ENCODE results near the gene MYO1D. TPM values are rescaled to one million over a fixed set of nuclear protein-coding genes. Genes with fewer than 3 reads are reported as not detected.

Gene MYO1D
- total RNA-seq, 1 donor from 2014 or later: 23.4 TPM

DNA sequence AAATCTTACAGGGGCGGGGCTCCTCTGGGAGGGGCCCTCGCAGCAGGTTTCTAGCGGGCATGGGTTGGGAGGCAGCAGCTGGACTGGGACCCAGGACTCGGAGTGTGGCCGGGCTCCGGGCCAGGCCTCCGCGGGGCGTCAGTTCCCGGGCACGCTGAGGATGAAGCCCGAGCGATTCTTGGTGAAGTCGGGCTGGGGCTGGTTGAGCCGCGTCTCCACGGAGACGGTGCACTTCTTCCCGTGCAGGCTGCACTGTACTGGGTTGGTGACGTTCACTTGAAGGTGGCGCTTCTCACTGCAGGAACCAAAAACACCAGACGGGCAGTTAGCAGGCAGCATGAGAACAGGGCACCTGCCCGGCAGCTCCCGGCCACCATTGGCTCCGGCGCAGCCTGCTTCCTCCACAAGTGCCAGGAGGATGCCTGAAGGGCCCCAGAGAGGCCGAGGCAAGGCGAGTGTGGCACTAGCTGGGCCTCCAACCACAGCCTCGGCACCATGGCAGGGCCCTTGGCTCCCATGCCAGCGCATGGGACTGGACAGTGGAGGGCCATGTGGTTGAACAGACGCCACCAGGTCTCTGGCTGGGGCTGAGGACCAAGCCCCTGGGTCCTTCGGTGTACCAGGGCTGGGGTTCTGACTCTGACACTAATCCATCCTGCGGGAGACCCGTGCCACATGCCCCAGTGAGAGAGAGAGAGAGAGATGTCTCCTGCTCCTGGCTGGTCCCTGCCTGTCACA, 382.1 kb downstream of the MYO1D start:
- no peak for DNase-seq (ENCODE audit: low spot score)
- H3K27ac Mint-ChIP-seq: no peak overlapping the region
- intact Hi-C loops (cut with micrococcal nuclease): no loop called here
- peaks cover 11% of the 10 kb centered on the region for H3K36me3 Mint-ChIP-seq (ENCODE audit: low read depth)
- H3K4me3 Mint-ChIP-seq (ENCODE audit: low read depth): no peak overlapping the region
- H3K4me1 Mint-ChIP-seq (ENCODE audit: low read depth): peaks cover 30% of the 10 kb centered on the region
- no peaks in the 10 kb centered on the region for H3K9me3 Mint-ChIP-seq
- H3K27me3 Mint-ChIP-seq (ENCODE audit: low read depth): no peaks in the 10 kb centered on the region

DNA sequence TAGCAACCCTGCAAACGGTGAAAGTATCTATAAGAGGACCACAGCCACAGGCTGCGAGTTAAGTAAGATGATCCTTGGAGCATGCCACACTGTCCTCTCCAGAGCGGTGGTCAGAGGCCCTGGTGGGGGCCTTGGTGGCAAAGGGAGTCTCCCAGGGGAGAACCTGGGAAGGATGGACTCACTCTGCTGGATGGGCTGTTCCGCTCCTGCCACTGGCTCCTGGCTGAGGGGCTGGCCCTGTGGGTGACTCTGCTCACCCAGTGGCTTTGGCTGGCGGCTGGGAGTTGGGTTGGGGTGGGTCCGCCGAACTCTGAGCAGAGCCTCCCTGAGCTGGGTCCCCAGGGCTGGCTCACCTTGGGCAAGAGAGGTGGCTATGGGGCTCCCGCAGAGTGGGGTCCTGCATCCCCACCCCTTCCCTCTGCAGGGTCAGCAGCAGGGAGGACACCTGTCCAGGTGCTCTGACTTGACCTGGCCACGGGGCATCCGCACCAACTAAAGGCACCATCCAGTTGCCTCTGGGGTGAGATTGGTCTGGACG, 382.9 kb downstream of the MYO1D start:
- intact Hi-C loops (cut with micrococcal nuclease): loop anchor here (2.0 kb wide), 1 partner anchor 23 kb away; no protein-coding TSS in a partner anchor
- H3K9me3 Mint-ChIP-seq: no peaks in the 10 kb centered on the region
- H3K27ac Mint-ChIP-seq: no peak overlapping the region
- H3K36me3 Mint-ChIP-seq (ENCODE audit: low read depth): peaks cover 19% of the 10 kb centered on the region
- no peak for DNase-seq (ENCODE audit: low spot score)
- no peaks in the 10 kb centered on the region for H3K27me3 Mint-ChIP-seq (ENCODE audit: low read depth)
- H3K4me3 Mint-ChIP-seq (ENCODE audit: low read depth): no peak overlapping the region
- peaks cover 37% of the 10 kb centered on the region for H3K4me1 Mint-ChIP-seq (ENCODE audit: low read depth)

DNA sequence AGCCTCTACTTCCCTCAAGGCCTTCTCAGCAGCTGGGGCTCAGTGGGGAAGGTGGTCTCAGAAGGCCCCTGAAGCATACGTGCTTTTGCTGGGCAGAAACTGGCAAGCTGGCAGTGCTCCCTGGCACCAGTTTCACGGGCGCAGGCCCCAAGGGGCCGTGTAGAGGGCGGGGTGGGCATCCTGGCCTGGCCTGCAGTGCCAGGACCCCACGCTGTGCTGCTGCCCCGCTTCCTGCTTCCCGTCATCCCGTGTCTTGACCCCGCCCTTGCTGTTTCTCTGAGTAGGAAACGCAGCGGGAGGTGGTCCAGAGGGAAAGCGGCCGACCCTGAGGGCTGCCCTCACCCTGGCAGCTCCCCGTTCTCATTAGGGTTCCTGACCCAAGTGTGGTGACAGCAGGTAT, 383.4 kb downstream of the MYO1D start:
- intact Hi-C loops (cut with micrococcal nuclease): loop anchor here (2.0 kb wide), 1 partner anchor 23 kb away; no protein-coding TSS in a partner anchor
- no peaks in the 10 kb centered on the region for H3K27me3 Mint-ChIP-seq (ENCODE audit: low read depth)
- H3K4me1 Mint-ChIP-seq (ENCODE audit: low read depth): peaks cover 41% of the 10 kb centered on the region
- no peak overlapping the region for H3K4me3 Mint-ChIP-seq (ENCODE audit: low read depth)
- no peaks in the 10 kb centered on the region for H3K9me3 Mint-ChIP-seq
- H3K36me3 Mint-ChIP-seq (ENCODE audit: low read depth): peaks cover 24% of the 10 kb centered on the region
- DNase-seq (ENCODE audit: low spot score): no peak
- H3K27ac Mint-ChIP-seq: no peak overlapping the region

DNA sequence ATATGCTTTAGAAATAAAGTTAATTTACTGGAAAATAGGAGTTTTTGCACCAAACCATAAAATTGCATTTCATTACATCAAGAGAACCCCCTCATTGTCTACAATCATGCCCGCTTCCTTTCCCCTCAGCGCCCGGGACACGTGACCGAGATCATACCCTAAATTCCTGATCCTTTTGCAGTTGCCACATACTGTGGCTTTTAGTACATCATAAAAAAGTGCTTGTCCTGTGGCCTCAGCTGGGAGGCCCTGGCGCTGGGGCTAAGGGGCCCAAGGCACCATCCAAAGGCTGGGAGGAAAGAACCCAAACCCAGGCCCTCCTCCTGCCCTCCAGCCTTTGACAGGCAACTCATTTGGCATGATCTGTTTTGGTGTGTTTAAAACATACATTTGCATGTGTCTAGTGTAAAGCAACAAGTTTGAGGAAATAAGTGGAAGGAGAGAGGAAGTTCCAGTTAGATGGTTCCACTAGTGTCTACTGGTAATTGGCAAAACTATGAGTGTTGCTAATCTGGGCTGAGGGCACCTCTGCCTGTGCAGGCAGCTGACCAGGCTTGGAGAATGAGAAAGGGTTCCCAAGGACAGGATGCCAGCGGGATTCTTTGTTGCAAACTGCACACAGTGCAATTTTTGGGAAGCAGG, 384.2 kb downstream of the MYO1D start:
- Mint-ChIP-seq H3K4me3 (ENCODE audit: low read depth) (no peak overlapping the region), H3K27me3 (ENCODE audit: low read depth) (no peaks in the 10 kb centered on the region), H3K36me3 (ENCODE audit: low read depth) (peaks cover 32% of the 10 kb centered on the region), H3K9me3 (no peaks in the 10 kb centered on the region), H3K27ac (peak overlapping the region; percentile 58), H3K4me1 (ENCODE audit: low read depth) (peaks cover 45% of the 10 kb centered on the region)
- DNase-seq (ENCODE audit: low spot score): no peak
- intact Hi-C loops (cut with micrococcal nuclease): loop anchor here (2.0 kb wide), 1 partner anchor 24 kb away; no protein-coding TSS in a partner anchor

DNA sequence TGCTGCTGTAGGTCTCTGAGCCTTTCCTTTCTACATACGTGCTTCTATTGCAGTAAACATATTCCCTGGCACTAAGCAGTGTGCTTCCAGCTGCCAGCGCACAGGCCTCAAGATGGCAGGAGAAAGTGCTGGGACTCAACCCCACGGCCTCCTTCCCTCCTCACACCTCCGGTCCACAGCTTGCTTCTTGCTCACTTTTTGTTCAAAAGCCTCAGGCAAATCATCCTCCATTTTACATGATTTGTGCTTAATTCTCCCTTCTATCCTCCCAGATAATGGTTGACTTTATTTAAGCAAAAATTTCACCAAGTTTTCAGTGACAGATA, 384.7 kb downstream of the MYO1D start:
- H3K9me3 Mint-ChIP-seq: no peaks in the 10 kb centered on the region
- no peaks in the 10 kb centered on the region for H3K27me3 Mint-ChIP-seq (ENCODE audit: low read depth)
- H3K4me1 Mint-ChIP-seq (ENCODE audit: low read depth): peaks cover 48% of the 10 kb centered on the region
- H3K36me3 Mint-ChIP-seq (ENCODE audit: low read depth): peaks cover 35% of the 10 kb centered on the region
- DNase-seq (ENCODE audit: low spot score): no peak
- intact Hi-C loops (cut with micrococcal nuclease): loop anchor here (2.0 kb wide), 1 partner anchor 25 kb away; no protein-coding TSS in a partner anchor
- peak overlapping the region; percentile 50 for H3K4me3 Mint-ChIP-seq (ENCODE audit: low read depth)
- H3K27ac Mint-ChIP-seq: peak overlapping the region; percentile 60

DNA sequence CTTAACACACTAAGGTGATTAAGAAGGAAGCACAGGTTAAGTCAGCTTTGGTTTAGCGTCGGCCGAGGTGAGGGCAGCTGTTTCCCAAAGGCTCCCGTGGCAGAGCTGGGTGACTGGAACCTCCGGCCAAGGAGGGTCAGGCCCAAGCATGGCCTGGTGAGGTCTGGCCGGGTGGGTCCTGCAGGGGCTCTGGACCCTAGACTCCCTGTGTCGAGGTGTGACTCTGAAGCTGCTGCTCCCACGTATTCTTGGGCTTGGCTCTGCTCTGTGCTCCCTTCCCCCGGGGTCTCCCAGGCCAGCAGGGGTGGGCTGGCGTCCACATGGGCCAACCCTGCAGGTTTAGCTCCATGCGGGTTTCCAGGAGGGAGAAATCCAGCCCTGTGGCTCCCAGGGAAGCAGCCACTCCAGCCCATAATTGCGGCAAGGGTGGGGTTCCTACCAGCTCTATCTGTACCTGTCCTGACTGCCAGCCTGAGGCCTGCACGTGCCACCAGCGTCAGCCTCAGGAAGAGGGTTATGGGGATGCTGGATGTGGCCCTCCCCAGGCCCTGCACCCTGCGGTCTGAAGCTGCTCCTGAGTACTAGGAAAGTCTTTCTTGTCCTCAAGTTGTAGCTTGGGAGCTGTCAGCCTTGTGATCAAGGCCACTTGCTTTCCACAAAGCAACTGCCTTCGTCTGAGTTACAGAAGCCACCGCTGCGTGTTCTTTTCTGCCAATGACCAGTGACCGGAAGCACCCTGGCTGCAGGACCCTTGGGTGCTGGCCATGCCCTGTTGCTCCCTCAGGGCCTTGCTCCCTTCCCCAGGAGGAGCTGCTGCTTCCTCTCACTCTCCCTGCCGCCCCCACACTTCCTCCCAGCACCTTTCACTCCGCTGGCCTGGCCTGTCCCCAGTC, 385.3 kb downstream of the MYO1D start:
- Mint-ChIP-seq H3K27ac (peak overlapping the region; percentile 60), H3K36me3 (ENCODE audit: low read depth) (peaks cover 35% of the 10 kb centered on the region), H3K9me3 (no peaks in the 10 kb centered on the region), H3K4me3 (ENCODE audit: low read depth) (peak overlapping the region; percentile 50), H3K4me1 (ENCODE audit: low read depth) (peaks cover 48% of the 10 kb centered on the region), H3K27me3 (ENCODE audit: low read depth) (no peaks in the 10 kb centered on the region)
- intact Hi-C loops (cut with micrococcal nuclease): loop anchor here (2.0 kb wide), 1 partner anchor 25 kb away; no protein-coding TSS in a partner anchor
- DNase-seq (ENCODE audit: low spot score): no peak

DNA sequence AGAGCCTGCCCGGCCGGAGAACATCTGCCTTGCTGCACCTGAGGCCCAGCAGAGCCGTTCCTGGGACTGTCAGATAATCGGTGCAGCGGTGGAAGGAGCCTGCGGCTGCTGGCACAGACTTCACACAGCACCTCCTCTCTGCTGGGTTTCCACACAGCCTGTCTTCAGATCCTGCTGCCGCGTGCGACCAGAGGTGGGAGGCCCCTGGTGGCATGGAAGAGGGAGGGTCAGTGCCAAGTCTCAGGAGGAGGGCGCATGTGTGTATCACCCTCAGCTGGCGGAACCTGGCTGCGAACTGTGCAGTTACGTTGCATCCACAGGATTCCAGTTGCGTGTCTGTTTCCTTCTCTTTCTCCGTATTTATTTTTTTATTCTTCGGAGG, 386.8 kb downstream of the MYO1D start:
- no peak for DNase-seq (ENCODE audit: low spot score)
- intact Hi-C loops (cut with micrococcal nuclease): no loop called here
- H3K27me3 Mint-ChIP-seq (ENCODE audit: low read depth): no peaks in the 10 kb centered on the region
- peaks cover 50% of the 10 kb centered on the region for H3K4me1 Mint-ChIP-seq (ENCODE audit: low read depth)
- peaks cover 39% of the 10 kb centered on the region for H3K36me3 Mint-ChIP-seq (ENCODE audit: low read depth)
- no peak overlapping the region for H3K27ac Mint-ChIP-seq
- H3K9me3 Mint-ChIP-seq: no peaks in the 10 kb centered on the region
- H3K4me3 Mint-ChIP-seq (ENCODE audit: low read depth): peak overlapping the region; percentile 92

DNA sequence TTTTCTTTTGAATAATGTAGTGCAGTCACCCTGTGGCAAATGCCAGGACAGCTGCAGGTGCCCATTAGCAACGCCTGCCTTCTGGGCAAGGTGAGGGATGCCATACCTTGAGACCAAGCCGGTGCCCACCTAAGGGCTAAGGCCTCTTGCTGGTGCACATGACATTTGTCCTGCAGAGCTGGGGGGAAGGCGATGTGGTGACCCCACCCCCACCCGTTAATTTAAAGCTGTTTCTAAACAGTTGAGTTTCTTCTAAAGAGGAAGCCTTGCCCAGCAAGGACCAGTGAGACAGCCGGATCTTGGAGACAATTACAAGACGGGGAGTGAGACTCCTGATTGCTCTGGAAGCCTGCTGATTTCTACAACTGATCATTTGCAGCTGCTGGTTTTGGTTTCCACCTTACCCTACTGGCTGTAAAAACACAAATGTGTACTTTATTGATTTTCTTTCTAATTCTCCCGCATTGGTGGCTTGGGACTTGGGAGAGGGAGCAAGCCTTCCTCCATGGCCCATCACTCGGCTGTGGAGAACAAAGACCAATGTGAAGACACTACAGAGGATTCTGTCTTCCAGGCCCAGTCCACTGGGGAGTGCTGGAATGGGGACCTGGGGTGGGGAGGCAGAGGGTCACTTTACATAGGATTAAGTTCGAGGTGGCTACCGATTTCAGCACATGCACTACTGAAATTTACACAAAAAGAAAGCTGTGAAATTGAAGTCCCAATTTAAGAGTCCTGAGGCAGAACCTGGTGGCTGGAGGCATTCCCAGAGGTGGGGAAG, 387.4 kb downstream of the MYO1D start:
- no peak for DNase-seq (ENCODE audit: low spot score)
- Mint-ChIP-seq H3K36me3 (ENCODE audit: low read depth) (peaks cover 39% of the 10 kb centered on the region), H3K27ac (no peak overlapping the region), H3K4me3 (ENCODE audit: low read depth) (peak overlapping the region; percentile 92), H3K4me1 (ENCODE audit: low read depth) (peaks cover 50% of the 10 kb centered on the region), H3K9me3 (no peaks in the 10 kb centered on the region), H3K27me3 (ENCODE audit: low read depth) (no peaks in the 10 kb centered on the region)
- intact Hi-C loops (cut with micrococcal nuclease): loop anchor here (5.0 to 10.0 kb wide), 3 partner anchors 65 to 268 kb away; partner anchors contain the start of gene ZNF207

DNA sequence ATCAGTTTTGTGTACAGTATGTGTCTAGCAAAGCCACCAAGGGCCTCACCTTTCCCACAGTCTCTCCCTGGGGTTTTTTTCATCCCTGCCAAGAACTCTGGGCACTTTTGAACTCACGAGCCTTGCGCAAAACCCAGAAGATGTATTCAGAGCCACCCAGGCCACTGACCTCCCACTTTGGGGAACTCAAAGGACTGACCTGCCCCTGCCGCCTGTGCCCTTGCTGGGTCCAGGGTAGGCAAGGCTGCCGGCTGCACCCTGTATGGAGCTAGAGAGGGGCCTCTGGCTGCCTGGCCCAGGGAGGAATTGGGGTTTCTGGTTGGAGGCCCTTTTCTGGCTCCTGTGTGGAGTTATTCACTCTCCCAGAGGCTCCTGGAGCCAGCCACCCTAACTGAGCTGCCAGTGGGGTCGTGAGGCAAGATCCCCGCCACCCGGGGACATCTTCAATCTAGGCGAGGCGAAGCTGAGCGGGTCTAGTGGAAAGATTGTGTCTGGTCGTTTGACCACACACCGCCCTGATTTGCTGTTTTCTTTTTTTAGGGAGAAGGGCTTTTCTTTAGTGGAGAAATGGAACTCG, 388.2 kb downstream of the MYO1D start:
- H3K27ac Mint-ChIP-seq: no peak overlapping the region
- peaks cover 39% of the 10 kb centered on the region for H3K36me3 Mint-ChIP-seq (ENCODE audit: low read depth)
- no peak for DNase-seq (ENCODE audit: low spot score)
- peaks cover 50% of the 10 kb centered on the region for H3K4me1 Mint-ChIP-seq (ENCODE audit: low read depth)
- intact Hi-C loops (cut with micrococcal nuclease): loop anchor here (5.0 to 10.0 kb wide), 3 partner anchors 66 to 269 kb away; partner anchors contain the start of gene ZNF207
- H3K4me3 Mint-ChIP-seq (ENCODE audit: low read depth): peak overlapping the region; percentile 92
- H3K9me3 Mint-ChIP-seq: no peaks in the 10 kb centered on the region
- H3K27me3 Mint-ChIP-seq (ENCODE audit: low read depth): no peaks in the 10 kb centered on the region

DNA sequence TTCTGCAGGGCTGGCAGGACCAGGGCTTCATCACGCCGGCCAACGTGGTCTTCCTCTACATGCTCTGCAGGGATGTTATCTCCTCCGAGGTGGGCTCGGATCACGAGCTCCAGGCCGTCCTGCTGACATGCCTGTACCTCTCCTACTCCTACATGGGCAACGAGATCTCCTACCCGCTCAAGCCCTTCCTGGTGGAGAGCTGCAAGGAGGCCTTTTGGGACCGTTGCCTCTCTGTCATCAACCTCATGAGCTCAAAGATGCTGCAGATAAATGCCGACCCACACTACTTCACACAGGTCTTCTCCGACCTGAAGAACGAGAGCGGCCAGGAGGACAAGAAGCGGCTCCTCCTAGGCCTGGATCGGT, 388.8 kb downstream of the MYO1D start:
- peaks cover 43% of the 10 kb centered on the region for H3K36me3 Mint-ChIP-seq (ENCODE audit: low read depth)
- peaks cover 49% of the 10 kb centered on the region for H3K4me1 Mint-ChIP-seq (ENCODE audit: low read depth)
- no peaks in the 10 kb centered on the region for H3K27me3 Mint-ChIP-seq (ENCODE audit: low read depth)
- DNase-seq (ENCODE audit: low spot score): no peak
- intact Hi-C loops (cut with micrococcal nuclease): loop anchor here (5.0 to 10.0 kb wide), 3 partner anchors 67 to 269 kb away; partner anchors contain the start of gene ZNF207
- no peaks in the 10 kb centered on the region for H3K9me3 Mint-ChIP-seq
- peak overlapping the region; percentile 92 for H3K4me3 Mint-ChIP-seq (ENCODE audit: low read depth)
- peak overlapping the region; percentile 33 for H3K27ac Mint-ChIP-seq

DNA sequence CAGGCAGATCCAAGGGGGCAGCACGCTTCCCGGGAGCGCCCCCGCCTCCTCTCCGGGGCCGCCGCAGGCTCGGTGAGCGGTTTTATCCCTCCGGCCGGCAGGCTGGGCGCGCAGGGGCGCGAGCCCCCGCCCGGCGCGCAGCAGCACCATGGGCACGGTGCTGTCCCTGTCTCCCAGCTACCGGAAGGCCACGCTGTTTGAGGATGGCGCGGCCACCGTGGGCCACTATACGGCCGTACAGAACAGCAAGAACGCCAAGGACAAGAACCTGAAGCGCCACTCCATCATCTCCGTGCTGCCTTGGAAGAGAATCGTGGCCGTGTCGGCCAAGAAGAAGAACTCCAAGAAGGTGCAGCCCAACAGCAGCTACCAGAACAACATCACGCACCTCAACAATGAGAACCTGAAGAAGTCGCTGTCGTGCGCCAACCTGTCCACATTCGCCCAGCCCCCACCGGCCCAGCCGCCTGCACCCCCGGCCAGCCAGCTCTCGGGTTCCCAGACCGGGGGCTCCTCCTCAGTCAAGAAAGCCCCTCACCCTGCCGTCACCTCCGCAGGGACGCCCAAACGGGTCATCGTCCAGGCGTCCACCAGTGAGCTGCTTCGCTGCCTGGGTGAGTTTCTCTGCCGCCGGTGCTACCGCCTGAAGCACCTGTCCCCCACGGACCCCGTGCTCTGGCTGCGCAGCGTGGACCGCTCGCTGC, 389.3 kb downstream of the MYO1D start:
- DNase-seq (ENCODE audit: low spot score): no peak
- Mint-ChIP-seq H3K4me1 (ENCODE audit: low read depth) (peaks cover 44% of the 10 kb centered on the region), H3K9me3 (no peaks in the 10 kb centered on the region), H3K27me3 (ENCODE audit: low read depth) (no peaks in the 10 kb centered on the region), H3K36me3 (ENCODE audit: low read depth) (peaks cover 46% of the 10 kb centered on the region), H3K27ac (peak overlapping the region; percentile 70), H3K4me3 (ENCODE audit: low read depth) (peak overlapping the region; percentile 92)
- intact Hi-C loops (cut with micrococcal nuclease): loop anchor here (2.0 to 10.0 kb wide), 4 partner anchors 43 to 270 kb away; partner anchors contain the start of genes PSMD11 and ZNF207
